Measurements from ENCODE around the gene FRMD4A. TPM values are rescaled to one million over a fixed set of nuclear protein-coding genes. Genes with fewer than 3 reads are reported as not detected.

FRMD4A gene
- total and polyA plus RNA-seq, 10 of the 15 experiments (the other 5 are each of a cell fraction or from before 2014, with no cell fraction given): 17.8 to 75.2 (median 39.1) TPM

- RAD21 ChIA-PET (ENCODE audit: unreplicated experiment): interaction anchor here (0.7 kb wide), 1 partner anchor 42 kb away, joined by 3 read pairs; no protein-coding TSS in a partner anchor
Measured at GRCh38 chr10:13733071-13733470, 597.7 kb downstream of the FRMD4A start.

More at GRCh38 chr10:13733071-13733470, 597.7 kb downstream of the FRMD4A start:
- Histone ChIP-seq H3K79me2 (ENCODE audit: control insufficient read depth, insufficient read depth, low read length) (no peaks in the 10 kb centered on the region), H3K4me2 (ENCODE audit: control insufficient read depth, insufficient read depth) (no peak overlapping the region), H2AFZ (ENCODE audit: control insufficient read depth, low read depth, low read length) (no peak overlapping the region), H3K27ac (ENCODE audit: control insufficient read depth, insufficient read depth) (no peak overlapping the region), H3K27me3 (replicated peaks in 1 of 2; ENCODE audit: control insufficient read depth in 2 of 2, insufficient read depth in 2 of 2, low read length in 1 of 2) (no peaks in the 10 kb centered on the region), H3K9ac (ENCODE audit: control insufficient read depth, insufficient read depth, low read length) (no peak overlapping the region), H4K20me1 (ENCODE audit: control insufficient read depth, insufficient read depth) (no peaks in the 10 kb centered on the region), H3K9me3 (replicated peaks; ENCODE audit: control insufficient read depth, insufficient read depth, low read length) (no peaks in the 10 kb centered on the region), H3K4me1 (ENCODE audit: control insufficient read depth, insufficient read depth, low read length) (no peaks in the 10 kb centered on the region), H3K36me3 (ENCODE audit: control insufficient read depth in 2 of 2, insufficient read depth in 2 of 2, low read length in 1 of 2) (peaks cover 0 to 2% of the 10 kb centered on the region in 2 experiments; a peak in 2 of 4 replicates), H3K4me3 (no peak overlapping the region)
- no peak for FAIRE-seq
- SMC1A ChIA-PET (ENCODE audit: uncharacterized antibody, unreplicated experiment): interaction anchor here (0.8 to 3.0 kb wide), 7 partner anchors 10 to 29 kb away, joined by 3 to 13 read pairs (median 3); no protein-coding TSS in a partner anchor
- BruUV-seq (replicated peaks): no TSS peak
- ATAC-seq: no peak
- CTCF ChIA-PET: interaction anchor here (1.0 to 2.0 kb wide), 3 partner anchors 10 to 74 kb away, joined by 3 to 9 read pairs (median 3); no protein-coding TSS in a partner anchor
- in situ Hi-C loops (cut with MboI): no loop called here
- no peak for DNase-seq (ENCODE audit: low read depth, low spot score)
- intact Hi-C loops (cut with micrococcal nuclease; ENCODE audit: unreplicated experiment): no loop called here
- WGBS (ENCODE audit: insufficient coverage, insufficient replicate concordance, low lambda C conversion rate, missing lambda C conversion rate): 84% methylated on average over 7 of the region's 7 CpGs
- POLR2A ChIA-PET: interaction anchor here (0.6 to 1.0 kb wide), 3 partner anchors 22 to 34 kb away, joined by 3 to 4 read pairs (median 3); no protein-coding TSS in a partner anchor
- TF ChIP-seq, protein P1, sequence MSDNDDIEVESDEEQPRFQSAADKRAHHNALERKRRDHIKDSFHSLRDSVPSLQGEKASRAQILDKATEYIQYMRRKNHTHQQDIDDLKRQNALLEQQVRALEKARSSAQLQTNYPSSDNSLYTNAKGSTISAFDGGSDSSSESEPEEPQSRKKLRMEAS (IDR thresholded peaks at IDR 0.05; ENCODE audit: low read depth, low read length): no peak
- no peak for TF ChIP-seq NRF1 (conservative IDR thresholded peaks at IDR 0.05; ENCODE audit: low read depth, low read length)
- TF ChIP-seq MLLT1 (IDR thresholded peaks at IDR 0.05): 0 out of 2 replicates have a peak, but pooled peaks have one; percentile 17
- TF ChIP-seq KAT2A (conservative IDR thresholded peaks at IDR 0.05; ENCODE audit: control insufficient read depth, low read depth, low read length): no peak
- TF ChIP-seq TAF1 (IDR thresholded peaks at IDR 0.05; ENCODE audit: borderline replicate concordance, low read depth, low read length): no peak

Data from GM12878 (cell line).